Activated CD4-positive, alpha-beta T cell treated with anti-CD3 and anti-CD28 coated beads, Interleukin-2, Interleukin-6, amounts not matched to agents 100 ng/mL and 50 ng/mL, durations not matched to agents 16 hours and 8 hours (primary cell): ENCODE results near the gene MICALL1.
"Not testable (repeated sequence)": the region's sequence is repeated elsewhere in the genome, so short reads cannot be mapped to it uniquely, and the experiment has no call there.

Experiments used
- DNase-seq: peaks from one replicate; pipeline ENCODE4 v3.0.0-alpha.2; 2020

MICALL1 gene

DNA sequence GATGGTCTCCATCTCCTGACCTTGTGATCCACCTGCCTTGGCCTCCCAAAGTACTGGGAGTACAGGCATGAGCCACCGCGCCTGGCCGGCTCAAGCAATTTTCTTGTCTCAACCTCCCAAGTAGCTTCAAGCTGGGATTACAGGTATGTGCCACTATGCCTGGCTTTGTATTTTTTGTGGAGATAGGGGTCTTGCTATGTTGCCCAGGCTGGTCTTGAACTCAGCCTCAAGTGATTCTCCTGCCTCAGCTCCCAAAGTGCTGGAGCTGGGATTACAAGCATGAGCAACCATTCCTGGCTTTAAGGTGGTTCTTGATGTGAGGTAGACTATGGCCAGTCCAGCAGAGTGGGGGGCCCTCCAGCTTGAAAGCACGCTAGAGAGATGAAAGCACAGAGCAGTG lies 55.0 kb downstream of the MICALL1 start:
- DNase-seq, result no peak

DNA sequence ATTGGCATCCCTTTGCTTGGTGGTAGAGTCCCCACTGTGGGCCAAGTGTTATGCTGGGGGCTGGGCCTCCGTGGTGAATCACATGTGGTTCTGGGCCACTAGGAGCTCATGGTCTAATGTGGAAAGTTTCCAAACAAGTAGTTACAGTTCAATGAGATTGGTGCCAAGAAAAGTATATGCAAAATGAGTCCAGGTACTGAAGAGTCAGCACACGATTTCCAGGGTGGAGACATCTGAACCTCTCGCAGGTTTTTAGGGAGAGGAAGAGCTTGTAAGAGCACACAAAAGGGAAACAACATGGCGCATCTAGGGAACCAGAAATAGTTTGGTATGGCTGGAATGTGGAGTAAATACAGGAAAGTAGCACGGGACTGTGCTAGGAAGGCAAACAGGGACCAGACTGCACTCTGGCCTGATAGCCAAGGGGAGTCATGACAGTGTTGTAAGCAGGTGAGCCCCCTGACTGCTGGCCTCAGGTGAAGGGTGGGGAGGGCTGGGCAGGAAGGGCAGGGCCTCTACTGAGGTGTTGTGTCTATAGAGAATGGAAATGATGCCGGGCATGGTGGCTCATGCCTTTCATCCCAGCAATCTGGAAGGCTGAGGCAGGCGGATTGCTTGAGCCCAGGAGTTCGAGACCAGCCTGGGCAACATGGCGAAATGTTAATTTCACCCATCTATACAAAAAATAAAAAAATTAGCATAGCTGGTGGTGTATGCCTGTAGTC lies 60.0 kb downstream of the MICALL1 start:
- no peak for DNase-seq

DNA sequence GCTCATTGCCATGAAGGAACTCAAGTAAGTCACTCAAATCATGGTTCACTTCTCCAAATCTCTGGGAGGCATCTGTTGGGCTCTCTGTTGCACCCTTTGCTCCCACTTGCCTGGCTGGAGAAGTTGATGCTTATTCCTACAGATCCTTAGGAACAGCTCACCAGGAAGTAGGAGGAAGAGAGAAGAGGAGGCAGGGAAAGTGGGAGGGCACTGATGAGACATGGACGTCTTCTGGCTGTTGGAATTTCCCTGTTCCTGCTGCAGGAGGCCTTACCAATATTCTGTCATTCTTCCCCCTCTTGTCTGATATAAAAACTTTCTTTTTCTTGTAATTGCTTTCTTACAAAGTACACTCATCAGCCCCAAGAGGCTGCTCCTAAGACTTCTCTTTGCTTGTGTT lies 61.0 kb downstream of the MICALL1 start:
- DNase-seq, result no peak

DNA sequence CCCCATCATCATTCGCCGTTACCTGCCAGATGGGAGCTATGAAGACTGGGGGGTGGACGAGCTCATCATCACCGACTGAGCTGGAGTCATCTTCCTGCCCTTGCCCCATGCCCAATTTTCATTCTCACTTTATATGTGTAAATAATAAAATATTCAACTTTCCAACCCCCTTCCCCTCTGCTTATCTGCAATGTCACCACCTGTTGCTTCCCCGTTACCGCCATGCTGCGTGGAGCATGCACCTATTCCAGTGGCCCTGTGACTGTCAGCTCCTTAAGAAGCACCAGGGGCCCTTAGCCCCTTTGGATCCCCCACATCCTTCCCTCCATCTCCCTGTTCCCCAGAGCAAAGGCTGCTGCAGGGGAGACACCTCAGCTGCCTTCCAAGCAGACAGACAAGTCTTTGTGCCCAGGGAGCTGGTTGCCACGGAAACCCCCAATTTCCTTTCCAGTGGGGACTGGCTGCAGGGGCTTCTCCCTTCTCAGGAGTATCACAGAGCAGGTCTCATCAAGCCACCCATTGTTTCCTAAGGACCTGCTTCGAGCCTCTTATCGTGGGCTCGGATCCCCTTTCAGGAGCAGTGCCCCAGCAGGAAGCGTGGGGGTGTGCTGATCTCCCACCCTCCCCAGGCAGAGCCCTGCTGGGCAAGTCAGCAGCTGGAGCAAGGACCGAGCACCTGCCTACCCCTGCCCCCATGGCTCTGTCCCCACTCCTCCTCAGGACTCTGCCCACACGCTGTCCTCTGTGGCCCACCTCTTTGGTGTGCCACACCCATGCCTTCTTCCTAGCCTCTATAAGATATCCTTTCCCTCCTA lies 61.7 kb downstream of the MICALL1 start:
- DNase-seq, result no peak

DNA sequence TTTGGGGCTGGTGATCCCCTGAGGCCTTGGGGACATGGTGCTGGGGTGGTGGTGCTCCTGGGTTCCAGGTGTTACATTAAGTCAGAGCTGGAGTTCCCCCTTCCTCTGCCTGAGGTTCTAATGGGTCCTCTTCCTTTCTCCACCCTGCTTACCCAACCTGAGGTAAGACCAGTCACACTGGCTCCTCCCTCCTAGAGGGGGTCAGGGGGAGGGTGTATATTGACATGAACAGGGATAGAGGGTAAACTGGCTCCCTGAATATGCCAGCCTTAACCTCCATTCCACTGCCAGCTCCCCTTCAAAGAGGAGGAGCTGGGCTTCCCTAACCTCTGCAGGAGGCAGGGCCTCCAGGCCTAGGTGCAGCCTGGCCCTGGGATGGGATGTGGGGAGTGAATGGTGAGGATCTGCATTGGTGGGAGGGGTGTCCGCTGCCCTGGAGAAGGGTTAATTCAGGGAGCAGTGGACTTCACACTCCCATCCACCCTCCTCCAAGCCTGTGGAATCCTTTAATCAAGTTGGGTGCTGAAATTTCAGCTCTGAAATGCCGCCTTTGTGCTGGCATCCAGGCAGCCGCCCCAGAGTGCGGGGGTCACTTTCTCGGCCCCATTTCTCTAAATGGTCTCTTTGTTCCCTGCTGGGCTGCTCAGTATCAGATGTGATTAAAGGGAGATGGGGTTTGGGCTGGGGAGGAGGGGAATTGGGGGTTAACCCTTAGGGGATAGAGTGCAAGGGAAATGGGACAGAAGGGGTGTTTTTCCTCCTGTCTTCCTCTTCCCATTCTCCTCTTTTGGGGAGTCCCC lies 62.6 kb downstream of the MICALL1 start:
- no peak for DNase-seq

DNA sequence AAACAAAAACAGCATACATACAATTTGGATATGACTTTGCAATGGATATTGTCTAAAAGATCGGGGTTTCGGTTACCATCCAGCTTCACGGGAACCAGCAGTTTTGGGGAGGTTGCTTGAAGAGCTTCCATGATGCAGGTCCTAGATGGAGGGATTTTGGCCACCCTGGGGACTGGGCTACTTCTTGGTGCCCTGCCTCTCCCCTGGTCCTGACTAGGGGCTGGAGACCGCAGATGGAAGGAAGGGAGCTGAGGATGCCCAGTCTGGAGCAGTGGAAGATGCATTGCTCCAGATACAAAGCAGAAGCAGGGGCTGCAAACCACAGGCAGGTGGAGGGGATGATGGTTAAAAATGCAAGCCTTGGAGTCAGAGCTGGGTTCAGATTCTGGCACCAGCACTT lies 64.8 kb downstream of the MICALL1 start:
- DNase-seq, result no peak

DNA sequence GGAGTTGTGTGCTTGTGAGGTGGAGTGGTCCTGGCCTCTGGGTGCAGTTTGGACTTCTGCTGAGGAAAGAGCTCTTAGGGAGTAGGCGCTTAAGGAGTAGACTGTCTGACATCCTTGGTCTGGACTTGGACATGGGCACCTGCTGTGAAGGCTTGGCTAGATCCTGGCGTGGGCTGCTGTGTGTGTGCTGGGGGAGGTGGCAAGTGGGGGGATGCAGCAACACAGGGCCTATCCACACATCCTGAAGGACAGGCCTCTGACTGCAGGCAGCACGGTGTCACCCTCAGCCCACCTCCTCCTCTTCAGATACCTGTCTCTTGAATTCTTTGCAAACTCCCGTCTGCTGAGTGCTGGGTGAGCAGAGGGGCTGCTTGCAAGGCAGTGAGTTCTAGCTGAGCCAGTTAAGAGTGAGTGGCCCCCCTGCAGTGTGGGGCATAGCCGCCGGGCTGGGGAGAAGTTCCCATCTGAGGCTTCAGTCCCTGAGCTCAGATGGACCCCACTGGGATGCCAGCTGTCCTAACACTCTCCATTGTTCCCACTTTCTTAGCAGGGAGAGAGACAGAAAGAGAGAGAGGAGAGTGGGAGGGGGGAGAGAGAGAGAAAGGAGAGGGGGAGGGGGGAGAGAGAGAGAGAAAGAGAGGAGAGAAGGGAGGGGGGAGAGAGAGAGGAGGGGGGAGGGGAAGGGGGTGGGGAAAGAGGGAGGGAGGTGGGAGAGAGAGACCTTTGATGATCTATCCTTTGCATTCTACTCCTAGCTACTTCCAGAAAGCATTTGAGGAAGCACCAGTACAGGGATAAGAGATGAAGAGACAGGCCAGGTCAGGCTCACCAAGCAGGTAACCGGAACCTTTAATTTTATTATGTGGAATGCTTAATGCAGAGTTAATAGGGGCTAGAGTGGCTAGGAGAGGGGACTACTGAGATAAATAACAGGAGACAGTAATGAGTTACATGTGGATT lies 65.7 kb downstream of the MICALL1 start:
- DNase-seq, result no peak

DNA sequence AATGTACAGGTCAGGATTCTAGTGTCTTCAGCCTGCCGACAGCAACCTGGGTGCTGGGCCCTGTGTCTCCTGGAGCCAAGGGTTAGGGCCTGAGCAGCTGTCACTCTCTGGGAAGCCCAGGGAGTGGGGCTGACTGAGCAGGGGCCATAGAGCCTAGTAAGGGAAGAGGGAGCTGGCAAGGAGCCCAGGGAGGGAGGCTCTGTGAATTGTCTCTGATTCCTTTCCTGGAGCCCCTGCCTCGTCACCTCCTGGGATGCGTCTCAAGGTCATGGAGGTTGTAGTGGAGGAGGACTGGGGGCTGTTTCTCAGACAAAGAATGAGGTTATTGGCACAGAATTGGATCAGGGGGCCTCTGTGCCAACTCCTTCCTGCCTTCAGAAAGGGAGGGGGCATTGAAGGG lies 66.4 kb downstream of the MICALL1 start:
- DNase-seq, result no peak

DNA sequence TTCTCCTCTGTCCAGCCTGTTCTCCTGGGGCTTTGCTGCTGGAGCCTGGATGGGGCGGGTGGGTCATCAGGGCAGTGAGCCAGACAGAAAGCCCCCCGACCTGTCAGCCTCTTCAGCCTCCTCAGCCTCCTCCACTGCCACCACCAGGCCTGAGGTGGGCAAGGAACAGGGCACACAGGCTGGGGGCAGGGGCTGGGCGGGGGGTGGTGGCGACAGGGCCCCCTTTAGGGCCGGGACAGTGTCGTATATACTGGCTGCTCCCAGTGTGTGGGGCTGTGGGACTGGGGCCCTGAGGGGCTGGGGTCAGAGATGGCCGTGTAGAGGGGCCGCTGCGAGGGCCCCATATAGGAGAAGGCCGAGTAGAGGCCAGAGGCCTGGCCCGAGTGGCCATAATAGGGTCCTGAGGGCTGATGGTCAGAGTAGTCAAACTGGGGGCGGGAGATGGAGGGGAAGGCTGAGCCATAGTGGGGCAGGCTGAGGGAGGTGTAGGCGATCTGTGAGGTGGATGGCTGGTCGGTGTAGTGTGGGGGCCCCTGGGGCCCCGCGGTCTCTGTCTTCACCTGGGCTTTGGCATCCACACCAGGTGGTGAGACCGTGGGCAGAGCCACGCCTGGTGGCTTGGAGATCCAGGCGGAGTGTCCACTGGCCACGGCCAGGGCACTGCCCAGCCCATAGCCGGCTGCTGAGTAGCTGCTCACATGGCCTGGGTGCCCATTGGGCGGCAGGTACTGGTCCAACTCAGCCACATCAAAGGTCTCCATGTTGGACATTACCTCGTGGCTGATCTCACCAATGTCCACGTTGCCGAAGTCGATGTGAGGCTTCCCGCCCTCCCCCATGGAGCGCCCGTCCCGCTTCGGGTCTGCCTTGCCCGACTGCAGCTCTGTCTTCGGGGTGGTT lies 67.4 kb downstream of the MICALL1 start:
- DNase-seq, result no peak

DNA sequence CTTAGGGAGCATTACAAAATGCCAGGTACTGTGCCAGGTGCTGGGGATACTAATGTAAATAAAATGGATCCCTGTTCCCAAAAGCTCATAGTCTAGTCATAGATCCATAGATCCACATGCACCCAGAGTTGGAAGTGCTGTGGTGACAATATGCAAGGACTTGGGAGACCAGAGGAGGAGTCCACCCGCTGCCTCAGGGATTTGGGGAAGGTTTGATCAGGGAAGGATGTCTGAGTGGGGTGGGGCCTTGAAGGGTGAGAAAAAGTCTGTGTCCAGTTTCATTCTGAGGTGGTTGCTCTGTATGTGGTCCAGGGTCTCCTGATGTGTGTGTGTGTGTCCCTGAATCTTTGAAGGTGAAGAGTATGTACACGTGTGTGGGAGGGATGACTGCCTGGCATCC lies 69.1 kb downstream of the MICALL1 start:
- DNase-seq, result no peak

DNA sequence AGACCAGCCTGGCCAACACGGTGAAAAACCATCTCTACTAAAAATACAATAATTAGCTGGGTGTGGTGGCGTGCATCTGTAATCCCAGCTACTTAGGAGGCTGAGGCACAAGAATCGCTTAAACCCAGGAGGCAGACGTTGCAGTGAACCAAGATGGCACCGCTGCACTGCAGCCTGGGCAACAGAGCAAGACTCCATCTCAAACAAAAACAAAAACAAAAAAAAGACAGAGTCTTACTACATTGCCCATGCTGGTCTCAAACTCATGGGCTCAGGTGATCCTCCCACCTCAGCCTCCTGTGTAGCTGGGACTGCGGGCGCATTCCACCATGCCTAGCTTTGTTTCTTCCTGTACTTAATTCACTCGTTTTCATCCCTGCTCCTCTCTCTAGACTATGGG lies 69.9 kb downstream of the MICALL1 start:
- not testable (repeated sequence) for DNase-seq

DNA sequence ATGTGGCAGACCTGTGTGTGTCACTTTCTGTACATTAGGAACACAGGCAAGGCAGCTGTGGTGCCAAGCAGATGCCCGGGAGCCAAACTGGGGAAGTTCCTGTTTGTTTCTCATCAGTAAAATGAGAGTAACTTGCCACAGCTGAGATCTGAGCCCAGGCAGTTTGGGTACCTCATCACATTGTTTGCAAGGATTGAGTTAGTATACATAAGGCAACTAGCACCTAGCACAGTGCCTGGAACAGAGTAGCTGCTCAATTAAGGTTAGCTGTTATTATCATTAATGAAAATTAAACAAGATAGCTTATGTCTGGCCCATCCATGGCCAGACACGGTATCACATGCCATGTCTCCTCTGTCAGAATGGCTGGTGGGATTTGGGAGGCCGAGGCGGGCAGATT lies 70.5 kb downstream of the MICALL1 start:
- no peak for DNase-seq

DNA sequence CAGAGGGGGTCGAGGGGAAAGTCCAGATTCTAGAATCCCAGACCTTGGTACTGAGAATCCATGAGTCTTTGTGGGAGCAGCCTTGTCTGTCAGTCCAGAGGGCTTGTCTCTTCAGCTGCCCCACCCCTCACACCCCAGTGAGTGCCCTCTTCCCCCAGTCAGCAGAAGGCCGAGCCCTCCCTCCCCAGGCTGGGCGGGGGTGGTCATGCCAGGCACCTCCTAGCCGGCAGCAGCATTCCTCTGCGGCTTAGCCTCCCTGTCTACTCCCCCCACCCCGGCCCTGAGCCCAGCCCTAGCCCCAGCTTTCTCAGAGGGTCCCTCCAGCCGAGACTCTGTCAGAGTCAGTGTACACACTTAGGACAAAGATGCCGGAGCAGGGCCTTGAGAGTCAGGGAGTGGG lies 73.7 kb downstream of the MICALL1 start:
- DNase-seq, result no peak

DNA sequence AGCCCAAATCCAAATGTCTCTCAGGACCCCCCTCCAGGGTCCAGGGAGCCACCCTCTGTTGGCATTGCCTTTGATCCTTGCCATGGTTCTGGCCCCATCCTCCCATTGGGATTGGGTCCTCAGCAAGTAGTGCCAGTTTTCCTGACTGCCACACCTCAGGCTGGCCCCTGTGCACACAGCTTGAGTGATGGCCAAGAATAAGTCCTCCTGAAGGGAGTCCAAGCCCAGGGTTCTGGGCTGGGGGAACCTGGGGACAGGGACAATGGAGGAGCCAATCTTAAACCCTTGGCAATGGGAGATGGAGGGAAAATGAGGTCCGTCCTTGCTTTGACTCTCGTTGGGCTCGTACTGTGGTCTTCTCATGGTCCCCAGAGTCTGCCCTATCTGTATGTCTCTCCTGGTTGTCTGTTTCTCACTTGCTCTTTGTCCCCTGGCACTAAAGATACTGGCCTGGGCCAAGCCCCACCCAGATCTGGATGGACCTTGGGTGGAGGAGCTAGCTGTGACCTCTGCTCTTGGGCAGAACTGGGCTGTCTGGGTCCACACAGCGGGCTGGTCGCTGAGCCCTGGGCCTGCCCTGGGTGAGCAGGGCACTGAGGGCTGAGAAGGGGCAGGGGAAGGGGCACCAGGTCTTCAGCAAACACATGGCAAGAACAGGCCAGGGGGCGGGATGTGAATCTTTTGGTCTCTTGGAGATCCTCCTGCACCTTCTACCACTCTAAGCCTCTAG lies 75.3 kb downstream of the MICALL1 start:
- no peak for DNase-seq

DNA sequence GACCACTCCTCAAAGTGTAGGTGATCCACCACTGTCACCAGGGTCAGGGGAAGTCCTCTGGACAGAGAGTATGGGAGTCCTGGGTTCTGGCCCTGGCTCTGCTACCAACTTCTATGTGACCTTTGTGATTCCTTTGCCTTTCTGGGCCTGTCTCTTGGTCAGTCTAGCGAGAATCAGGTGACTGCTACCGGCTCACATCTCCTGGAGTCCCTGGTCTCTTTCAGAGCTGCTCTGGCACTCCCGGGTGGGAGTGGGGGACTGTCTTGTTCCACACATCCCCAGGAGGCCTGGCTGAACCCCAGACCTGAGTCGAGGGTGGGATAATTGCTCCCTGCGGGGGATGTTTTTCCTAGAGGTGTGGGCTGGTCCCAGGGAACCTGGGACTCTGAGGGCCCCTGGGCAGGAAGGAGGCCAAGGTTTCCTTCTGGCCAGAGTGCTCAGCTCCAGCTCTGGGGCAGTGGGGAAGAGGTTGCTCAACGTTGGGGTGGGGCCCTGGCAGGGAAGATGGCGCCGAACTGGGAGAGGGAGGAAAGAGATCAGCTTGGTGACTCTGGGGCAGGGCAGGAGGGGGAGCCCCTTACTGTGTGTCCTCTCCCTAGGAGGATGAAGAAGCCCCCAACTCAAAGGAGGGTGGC lies 76.2 kb downstream of the MICALL1 start:
- DNase-seq, result no peak

DNA sequence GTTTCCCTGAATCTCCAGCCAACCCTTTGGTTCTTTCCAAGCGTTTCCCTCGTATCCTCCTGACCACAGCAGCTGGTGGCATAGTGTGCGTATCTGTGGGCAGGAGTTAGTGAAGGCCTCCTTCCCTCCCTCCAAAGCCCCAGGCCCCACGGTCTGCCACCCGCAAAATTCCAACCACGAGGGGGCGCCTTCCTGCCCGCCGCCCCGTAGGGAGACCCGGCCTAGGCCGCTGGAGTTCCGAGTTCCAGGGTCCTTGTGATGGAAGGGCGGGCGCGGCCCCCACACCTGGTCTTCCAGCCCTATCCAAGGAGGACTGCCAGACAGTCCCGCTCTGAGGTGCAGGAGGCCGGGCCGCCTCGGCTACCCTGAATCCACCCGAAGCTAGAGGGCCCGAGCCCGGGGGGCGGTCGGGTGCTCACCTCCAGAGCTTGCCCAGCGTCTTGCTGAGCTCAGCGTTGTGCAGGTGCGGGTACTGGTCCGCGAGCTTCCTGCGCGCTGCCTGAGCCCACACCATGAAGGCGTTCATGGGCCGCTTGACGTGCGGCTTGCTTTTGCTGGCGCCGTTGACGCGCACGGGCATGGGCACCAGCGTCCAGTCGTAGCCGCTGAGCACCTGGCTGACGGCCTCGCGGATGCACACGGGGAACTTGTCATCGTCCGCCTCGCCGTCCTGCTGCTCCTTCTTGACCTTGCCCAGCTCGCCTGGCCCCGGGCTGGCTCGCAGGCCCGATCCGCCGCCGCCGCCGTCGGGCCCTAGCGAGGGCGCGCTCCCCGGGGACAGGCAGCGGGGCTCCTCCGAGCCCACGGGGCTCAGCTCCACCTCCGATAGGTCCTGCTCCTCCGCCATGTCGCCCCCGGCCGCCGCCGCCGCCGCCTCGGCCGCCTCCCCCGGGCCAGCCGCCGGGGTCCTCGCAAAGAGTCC lies 77.1 kb downstream of the MICALL1 start:
- no peak for DNase-seq

DNA sequence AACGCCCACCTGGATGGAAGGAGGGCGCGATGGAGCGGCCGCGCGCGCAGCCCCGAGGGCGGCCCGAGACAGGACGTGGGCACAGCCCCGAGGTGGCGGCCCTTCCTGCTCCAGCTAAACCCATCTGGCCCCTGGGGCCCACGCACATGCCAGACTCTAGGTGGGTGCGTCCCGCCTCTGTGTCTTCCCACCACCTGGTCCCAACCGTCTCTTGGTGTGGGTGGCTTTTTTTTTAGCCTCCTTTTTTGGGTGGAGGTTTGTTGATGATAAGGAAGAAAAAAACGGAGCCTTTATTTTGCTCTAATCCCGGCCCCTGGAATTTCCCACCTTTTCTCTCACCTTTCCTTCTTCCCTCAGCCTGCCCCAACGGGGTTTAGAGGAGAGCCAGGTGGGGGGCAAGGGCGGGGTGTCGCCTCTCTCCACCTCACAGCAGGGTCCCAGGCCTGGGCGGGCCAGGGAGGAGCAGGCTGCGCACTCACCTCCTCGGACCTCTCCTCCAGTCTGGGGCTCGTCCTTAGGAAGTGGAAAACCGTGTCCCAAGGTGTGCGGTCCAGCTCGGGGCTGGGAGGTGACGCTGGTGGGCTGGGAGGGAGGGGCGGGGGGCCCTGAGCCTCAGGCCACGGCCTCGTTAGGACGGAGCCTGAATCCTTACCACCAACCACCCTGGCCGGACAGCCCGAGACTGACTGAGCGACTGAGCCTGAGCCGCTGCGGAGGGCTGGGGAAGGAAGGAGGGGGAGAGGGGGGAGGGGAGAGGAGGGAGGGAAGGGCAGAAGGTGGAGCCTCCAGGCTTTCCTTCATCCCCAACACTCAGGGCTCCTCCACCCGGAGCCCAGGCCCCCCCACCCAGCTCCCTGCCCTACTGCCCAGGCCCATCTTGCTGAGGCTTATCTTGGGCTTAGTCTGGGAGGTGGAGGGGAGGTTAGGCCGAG lies 78.0 kb downstream of the MICALL1 start, which contains the start of gene SOX10:
SOX10 (minus strand) TSS at position 696 of the 932 bp plus-strand sequence. CDS start 771 bp downstream, outside the sequence.
- no peak for DNase-seq
